PFSK-1 (cell line): ENCODE results near the gene CDK11A.

Experiments used
- FOXP2 ChIP-seq: optimal IDR thresholded peaks from 2 replicates; pipeline ENCODE3; 2011; ENCODE audit warnings: borderline replicate concordance, control low read depth, inconsistent platforms; ENCODE audit not compliant: insufficient read depth; ENCODE audit errors: extremely low read length, extremely low read depth
- POLR2AphosphoS5 ChIP-seq: IDR thresholded peaks from 2 replicates; pipeline ENCODE4 v1.6.1; 2012; ENCODE audit warnings: low read depth, mild to moderate bottlenecking, control low read depth, low read length, moderate library complexity
- SIN3A ChIP-seq: IDR thresholded peaks from 2 replicates; pipeline ENCODE4 v1.6.1; 2012; ENCODE audit warnings: mild to moderate bottlenecking, low read length, moderate library complexity, borderline replicate concordance; ENCODE audit not compliant: insufficient read depth
- TAF1 ChIP-seq: IDR thresholded peaks from 2 replicates; pipeline ENCODE4 v1.6.1; 2012; ENCODE audit warnings: low read length, control low read depth, borderline replicate concordance; ENCODE audit not compliant: insufficient read depth
- TF ChIP-seq, protein P1 (sequence below), 2 experiments: IDR thresholded peaks; 2 replicates each; pipeline versions ENCODE4 v1.6.1 to v1.8.0; 2011 to 2012; ENCODE audit warnings: low read depth in 2 of 2, low read length in 2 of 2, control low read depth in 1 of 2, inconsistent platforms in 1 of 2, mild to moderate bottlenecking in 1 of 2, moderate library complexity in 1 of 2; ENCODE audit not compliant: insufficient read depth in 1 of 2

Gene CDK11A

DNA sequence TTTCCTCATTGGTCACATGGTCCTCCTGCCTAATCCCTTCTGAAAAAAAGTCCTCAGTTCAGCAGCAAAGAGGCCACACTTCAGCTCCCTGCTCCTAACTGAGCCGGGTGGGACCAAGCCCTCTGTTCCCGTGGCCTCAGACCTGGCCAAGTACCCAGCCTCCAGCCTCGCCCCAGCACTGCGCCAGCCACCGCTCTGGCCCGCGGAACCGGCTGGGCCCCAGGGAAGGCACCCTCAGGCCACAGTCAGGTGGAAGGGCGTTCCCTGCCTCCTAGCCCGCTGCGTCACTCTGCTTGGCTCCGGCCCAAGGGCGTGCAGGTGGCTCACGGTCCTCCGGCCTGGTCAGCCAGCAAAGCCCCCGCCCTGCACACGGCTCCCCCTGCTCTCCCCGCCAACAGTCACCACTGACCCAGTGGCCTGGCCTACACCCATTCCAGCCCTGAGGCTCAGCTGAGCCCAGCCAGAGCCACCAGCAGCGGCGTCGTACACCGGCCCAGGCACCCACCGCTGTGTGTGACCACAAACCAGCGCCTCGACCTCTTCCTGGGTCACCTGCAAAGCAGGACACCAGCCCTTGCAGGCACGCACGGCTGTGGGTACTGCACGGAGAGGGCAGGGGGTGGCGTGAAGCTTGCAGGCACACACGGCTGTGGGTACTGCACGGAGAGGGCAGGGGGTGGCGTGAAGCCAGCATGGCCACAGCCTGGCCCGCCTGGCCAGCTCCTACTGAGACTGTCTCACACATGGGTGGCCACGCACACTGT, 34.7 kb upstream of the CDK11A start:
- TF ChIP-seq TAF1 (no peak), SIN3A (no peak), FOXP2 (no peak), POLR2AphosphoS5 (no peak)
- TF ChIP-seq, protein P1, sequence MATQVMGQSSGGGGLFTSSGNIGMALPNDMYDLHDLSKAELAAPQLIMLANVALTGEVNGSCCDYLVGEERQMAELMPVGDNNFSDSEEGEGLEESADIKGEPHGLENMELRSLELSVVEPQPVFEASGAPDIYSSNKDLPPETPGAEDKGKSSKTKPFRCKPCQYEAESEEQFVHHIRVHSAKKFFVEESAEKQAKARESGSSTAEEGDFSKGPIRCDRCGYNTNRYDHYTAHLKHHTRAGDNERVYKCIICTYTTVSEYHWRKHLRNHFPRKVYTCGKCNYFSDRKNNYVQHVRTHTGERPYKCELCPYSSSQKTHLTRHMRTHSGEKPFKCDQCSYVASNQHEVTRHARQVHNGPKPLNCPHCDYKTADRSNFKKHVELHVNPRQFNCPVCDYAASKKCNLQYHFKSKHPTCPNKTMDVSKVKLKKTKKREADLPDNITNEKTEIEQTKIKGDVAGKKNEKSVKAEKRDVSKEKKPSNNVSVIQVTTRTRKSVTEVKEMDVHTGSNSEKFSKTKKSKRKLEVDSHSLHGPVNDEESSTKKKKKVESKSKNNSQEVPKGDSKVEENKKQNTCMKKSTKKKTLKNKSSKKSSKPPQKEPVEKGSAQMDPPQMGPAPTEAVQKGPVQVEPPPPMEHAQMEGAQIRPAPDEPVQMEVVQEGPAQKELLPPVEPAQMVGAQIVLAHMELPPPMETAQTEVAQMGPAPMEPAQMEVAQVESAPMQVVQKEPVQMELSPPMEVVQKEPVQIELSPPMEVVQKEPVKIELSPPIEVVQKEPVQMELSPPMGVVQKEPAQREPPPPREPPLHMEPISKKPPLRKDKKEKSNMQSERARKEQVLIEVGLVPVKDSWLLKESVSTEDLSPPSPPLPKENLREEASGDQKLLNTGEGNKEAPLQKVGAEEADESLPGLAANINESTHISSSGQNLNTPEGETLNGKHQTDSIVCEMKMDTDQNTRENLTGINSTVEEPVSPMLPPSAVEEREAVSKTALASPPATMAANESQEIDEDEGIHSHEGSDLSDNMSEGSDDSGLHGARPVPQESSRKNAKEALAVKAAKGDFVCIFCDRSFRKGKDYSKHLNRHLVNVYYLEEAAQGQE (IDR thresholded peaks at IDR 0.05; ENCODE audit: insufficient read depth in 1 of 2, low read depth in 2 of 2, low read length in 2 of 2), result no peak

- TF ChIP-seq FOXP2 (no peak), POLR2AphosphoS5 (no peak), SIN3A (no peak), TAF1 (no peak)
- TF ChIP-seq, protein P1 (IDR thresholded peaks at IDR 0.05; ENCODE audit: insufficient read depth in 1 of 2, low read depth in 2 of 2, low read length in 2 of 2), result no peak
Measured at GRCh38 chr1:1758059-1758621, 34.0 kb upstream of the CDK11A start.

- no peak for TF ChIP-seq TAF1
- no peak for TF ChIP-seq SIN3A
- TF ChIP-seq POLR2AphosphoS5, result no peak
- TF ChIP-seq, protein P1 (IDR thresholded peaks at IDR 0.05; ENCODE audit: insufficient read depth in 1 of 2, low read depth in 2 of 2, low read length in 2 of 2), result no peak
- no peak for TF ChIP-seq FOXP2
Measured at GRCh38 chr1:1757422-1758058, 33.4 kb upstream of the CDK11A start.

DNA sequence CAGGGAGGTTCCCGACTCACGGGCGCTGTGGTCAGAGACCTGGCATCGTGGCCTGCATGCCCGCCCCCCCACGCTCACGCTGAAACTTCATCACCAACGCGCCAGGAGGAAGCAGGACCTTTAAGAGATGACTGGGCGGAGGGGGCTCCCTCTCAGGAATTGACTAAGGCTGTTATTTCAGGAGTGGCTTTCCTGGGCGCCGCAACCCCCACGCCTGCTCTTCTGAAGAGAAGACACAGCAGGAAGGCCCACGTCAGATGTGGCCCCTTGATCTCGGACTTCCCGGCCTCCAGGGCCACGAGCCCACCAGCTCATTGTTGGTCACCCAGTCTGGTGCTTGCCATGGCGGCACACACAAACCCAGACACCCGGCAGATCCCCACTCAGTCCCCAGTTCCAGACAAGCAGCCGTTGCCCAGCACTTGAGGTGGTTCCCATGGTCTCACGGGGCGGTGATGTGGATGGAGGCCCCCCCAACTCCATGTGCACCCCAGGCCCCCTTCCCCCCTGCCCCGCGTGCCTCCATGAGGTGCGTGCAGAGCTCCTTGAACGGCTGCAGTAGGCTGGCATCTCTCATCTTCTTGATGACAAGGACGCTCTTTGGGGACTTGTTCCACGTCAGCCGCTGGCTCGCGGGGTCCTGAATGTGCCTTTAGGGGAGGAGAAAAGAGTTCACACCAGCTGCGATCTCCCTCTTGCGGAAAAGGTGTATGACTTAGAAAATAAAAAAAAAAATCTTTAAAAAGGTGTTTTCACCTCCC, 32.7 kb upstream of the CDK11A start:
- TF ChIP-seq FOXP2 (no peak), POLR2AphosphoS5 (no peak), TAF1 (no peak), SIN3A (no peak)
- TF ChIP-seq, protein P1 (IDR thresholded peaks at IDR 0.05; ENCODE audit: insufficient read depth in 1 of 2, low read depth in 2 of 2, low read length in 2 of 2), result no peak
